Small intestine (tissue), 16 donors: Measurements from ENCODE around the gene EVA1A. TPM values are rescaled to one million over a fixed set of nuclear protein-coding genes. Genes with fewer than 3 reads are reported as not detected.

Experiments
- DNase-seq, 2 donors: peaks; one replicate each; pipeline versions ENCODE4 v3.0.0 to v3.0.0-alpha.2; 2013
- FAIRE-seq: peaks from 2 replicates; lab custom pipeline; 2012; peaks lifted over from hg19 to GRCh38; lab: Jason Lieb, UNC
- H3K27ac ChIP-seq, 3 donors: one replicate each; pipeline ENCODE4 v1.5.1; 2013; ENCODE audit warnings: low read length in 2 of 3, mild to moderate bottlenecking in 2 of 3, control low read depth in 1 of 3, inconsistent platforms in 1 of 3, low read depth in 1 of 3, moderate library complexity in 1 of 3
- H3K27me3 ChIP-seq, 3 donors: one replicate each; pipeline ENCODE4 v1.6.1; 2013; ENCODE audit warnings: low read length in 3 of 3, inconsistent platforms in 1 of 3; ENCODE audit not compliant: control insufficient read depth in 3 of 3, insufficient read depth in 3 of 3
- H3K36me3 ChIP-seq, 3 donors: one replicate each; pipeline ENCODE4 v1.6.1; 2013; ENCODE audit warnings: low read length in 3 of 3, inconsistent platforms in 1 of 3, low read depth in 1 of 3, mild to moderate bottlenecking in 1 of 3, moderate library complexity in 1 of 3; ENCODE audit not compliant: control insufficient read depth in 3 of 3, insufficient read depth in 2 of 3
- H3K4me1 ChIP-seq, 3 donors: one replicate each; pipeline ENCODE4 v1.6.1; 2013; ENCODE audit warnings: low read length in 2 of 3, inconsistent platforms in 1 of 3, low read depth in 1 of 3, mild to moderate bottlenecking in 1 of 3, moderate library complexity in 1 of 3; ENCODE audit not compliant: control insufficient read depth in 3 of 3, insufficient read depth in 2 of 3
- H3K4me3 ChIP-seq, 3 donors: one replicate each; pipeline ENCODE4 v1.5.1; 2013; ENCODE audit warnings: low read length in 3 of 3, control low read depth in 1 of 3, inconsistent platforms in 1 of 3, low read depth in 1 of 3, mild to moderate bottlenecking in 1 of 3, moderate library complexity in 1 of 3
- H3K9me3 ChIP-seq, 2 donors: one replicate each; pipeline ENCODE4 v1.6.1; 2013; ENCODE audit warnings: low read depth in 1 of 2, low read length in 1 of 2; ENCODE audit not compliant: control insufficient read depth in 2 of 2, insufficient read depth in 1 of 2
- WGBS, 3 donors: extraction: QIAGEN DNeasy Blood & Tissue Kit; methylation state at CpG; one replicate each; pipeline ENCODE4 v1.1.7; 2013; 5-methylcytosine and 5-hydroxymethylcytosine counted together
- long read RNA-seq, 10 donors: transcript quantifications; one replicate each; lab custom pipeline, GENCODE V29; 2026
- polyA plus RNA-seq, 4 donors: library from polyadenylated mRNA; stranded (reverse) in 3 of 4; unstranded in 1 of 4; fragments of 200-250 nt in 3 of 4; fragments of 120-200 nt in 1 of 4; gene quantifications; one replicate each; pipeline versions ENCODE4 v1.2.1 to v1.2.3, GENCODE V29; 2013
- donor health status: healthy with polysubstance abuse.
- donor health status: control.
- donor health status: control.
- donor health status: Bipolar disorder and iron deficiency.
- donor health status: healthy.

EVA1A gene
- 10 to 100 TPM in 1 of 4 donors, 1 to 10 TPM in 2, under 1 TPM in 1; 0.45 to 13.2 (median 5.0) TPM for polyA plus RNA-seq
- long read RNA-seq, donor 1, result 0 reads
- long read RNA-seq, donor 2, result 0 reads
- long read RNA-seq, donor 3, result 0 reads
- long read RNA-seq, donor 4, result 0 reads
- long read RNA-seq, donor 5, result 0 reads
- long read RNA-seq, donor 6, partial matches to known transcripts, result 0 of 3 reads
- long read RNA-seq, donor 6, other reads (novel, unspliced or antisense), result 0 of 3 reads
- long read RNA-seq, donor 7, result 0 reads
- long read RNA-seq, donor 8, partial matches to known transcripts, result 0 of 1 reads
- long read RNA-seq, donor 8, other reads (novel, unspliced or antisense), result 0 of 1 reads
- long read RNA-seq, donor 9, result 0 reads
- long read RNA-seq, donor 10, partial matches to known transcripts, result 0 of 1 reads
- long read RNA-seq, donor 10, other reads (novel, unspliced or antisense), result 0 of 1 reads

GRCh38 chr2:75560768-75561565 is at the start of gene EVA1A:
TSS of gene EVA1A (minus strand) at chr2:75560939. CDS start at chr2:75518140, 42,799 bp downstream.
- peak within 1 kb of the TSS in 2 of 3 donors; percentile 51 to 80 for H3K4me3 ChIP-seq
- H3K36me3 ChIP-seq, result no peaks in the 10 kb centered on the region
- peaks cover 0 to 15% (median 0%) of the 10 kb centered on the region in 3 donors for H3K4me1 ChIP-seq
- DNase-seq (peak; percentile 26 to 82), FAIRE-seq (no peak)
- H3K9me3 ChIP-seq, result no peaks in the 10 kb centered on the region
- WGBS, 3 donors, result 2% methylated on average over 36 to 46 of the region's 46 CpGs
- peaks cover 0 to 3% (median 0%) of the 10 kb centered on the region in 3 donors for H3K27me3 ChIP-seq
- H3K27ac ChIP-seq, result peak within 1 kb of the TSS in 2 of 3 donors; percentile 77 to 84

GRCh38 chr2:75609937-75610508 is 49.3 kb upstream of the EVA1A start:
- Histone ChIP-seq H3K36me3 (no peaks in the 10 kb centered on the region), H3K9me3 (no peaks in the 10 kb centered on the region), H3K27me3 (peaks cover 0 to 5% (median 0%) of the 10 kb centered on the region in 3 donors), H3K27ac (no peak overlapping the region), H3K4me1 (peaks cover 0 to 16% (median 0%) of the 10 kb centered on the region in 3 donors), H3K4me3 (no peak overlapping the region)
- 63 to 75% (median 73%) methylated on average over 7 of the region's 7 CpGs for WGBS, 3 donors
- no peak for FAIRE-seq
- DNase-seq, result no peak

- Histone ChIP-seq H3K36me3 (no peaks in the 10 kb centered on the region), H3K4me1 (peaks cover 0 to 16% (median 0%) of the 10 kb centered on the region in 3 donors), H3K9me3 (no peaks in the 10 kb centered on the region), H3K27me3 (peaks cover 0 to 5% (median 0%) of the 10 kb centered on the region in 3 donors), H3K27ac (no peak overlapping the region), H3K4me3 (no peak overlapping the region)
- DNase-seq (no peak), FAIRE-seq (no peak)
- WGBS, 3 donors, result 39 to 56% (median 44%) methylated on average over 5 of the region's 5 CpGs
These were observed 48.6 kb upstream of the EVA1A start for GRCh38 chr2:75609334-75609689.

- DNase-seq, result peak; percentile 62 to 85
- Histone ChIP-seq H3K27ac (no peak overlapping the region), H3K4me1 (peaks cover 0 to 16% (median 0%) of the 10 kb centered on the region in 3 donors), H3K4me3 (peak overlapping the region in 2 of 3 donors; percentile 29 to 32), H3K27me3 (peaks cover 0 to 5% (median 0%) of the 10 kb centered on the region in 3 donors), H3K9me3 (no peaks in the 10 kb centered on the region), H3K36me3 (no peaks in the 10 kb centered on the region)
- no peak for FAIRE-seq
- 9 to 11% (median 9%) methylated on average over 25 of the region's 25 CpGs for WGBS, 3 donors
These were observed 48.1 kb upstream of the EVA1A start for GRCh38 chr2:75608684-75609333.

GRCh38 chr2:75607988-75608683 is 47.4 kb upstream of the EVA1A start:
- 36 to 50% (median 37%) methylated on average over 7 of the region's 7 CpGs for WGBS, 3 donors
- peak; percentile 70 to 72 for DNase-seq
- Histone ChIP-seq H3K27ac (peak overlapping the region in 1 of 3 donors; percentile 15), H3K9me3 (no peaks in the 10 kb centered on the region), H3K36me3 (no peaks in the 10 kb centered on the region), H3K27me3 (peaks cover 0 to 5% (median 0%) of the 10 kb centered on the region in 3 donors), H3K4me3 (no peak overlapping the region), H3K4me1 (peaks cover 0 to 20% (median 0%) of the 10 kb centered on the region in 3 donors)
- FAIRE-seq, result no peak

GRCh38 chr2:75607400-75607798 is 46.7 kb upstream of the EVA1A start:
- Histone ChIP-seq H3K9me3 (no peaks in the 10 kb centered on the region), H3K4me3 (no peak overlapping the region), H3K27me3 (peaks cover 0 to 5% (median 0%) of the 10 kb centered on the region in 3 donors), H3K36me3 (no peaks in the 10 kb centered on the region), H3K4me1 (peaks cover 0 to 23% (median 0%) of the 10 kb centered on the region in 3 donors), H3K27ac (no peak overlapping the region)
- 83 to 92% (median 88%) methylated on average over 3 of the region's 3 CpGs for WGBS, 3 donors
- DNase-seq, result no peak
- no peak for FAIRE-seq

- DNase-seq, result no peak
- Histone ChIP-seq H3K9me3 (no peaks in the 10 kb centered on the region), H3K27ac (no peak overlapping the region), H3K4me1 (peaks cover 0 to 27% (median 2%) of the 10 kb centered on the region in 3 donors), H3K4me3 (no peak overlapping the region), H3K36me3 (no peaks in the 10 kb centered on the region), H3K27me3 (peaks cover 0 to 5% (median 0%) of the 10 kb centered on the region in 3 donors)
- WGBS, 3 donors, result 78 to 86% (median 82%) methylated on average over 8 of the region's 8 CpGs
- FAIRE-seq, result no peak
These were observed 46.1 kb upstream of the EVA1A start for GRCh38 chr2:75606761-75607399.
